B cell (primary cell): Measurements from ENCODE around the gene TMUB2.

ENCODE experiments used
- EZH2 ChIP-seq: IDR thresholded peaks from 2 replicates; pipeline ENCODE4 v1.6.1; 2012; ENCODE audit warnings: borderline replicate concordance, low read depth, mild to moderate bottlenecking, moderate library complexity, low read length; ENCODE audit not compliant: insufficient read depth, poor library complexity, severe bottlenecking
- TF ChIP-seq, protein P1 (sequence below): fragments of 200-600 bp; IDR thresholded peaks from one replicate; pipeline ENCODE4 v1.8.0; 2022; ENCODE audit warnings: antibody characterized with exemption, mild to moderate bottlenecking

- TF ChIP-seq, protein P1, sequence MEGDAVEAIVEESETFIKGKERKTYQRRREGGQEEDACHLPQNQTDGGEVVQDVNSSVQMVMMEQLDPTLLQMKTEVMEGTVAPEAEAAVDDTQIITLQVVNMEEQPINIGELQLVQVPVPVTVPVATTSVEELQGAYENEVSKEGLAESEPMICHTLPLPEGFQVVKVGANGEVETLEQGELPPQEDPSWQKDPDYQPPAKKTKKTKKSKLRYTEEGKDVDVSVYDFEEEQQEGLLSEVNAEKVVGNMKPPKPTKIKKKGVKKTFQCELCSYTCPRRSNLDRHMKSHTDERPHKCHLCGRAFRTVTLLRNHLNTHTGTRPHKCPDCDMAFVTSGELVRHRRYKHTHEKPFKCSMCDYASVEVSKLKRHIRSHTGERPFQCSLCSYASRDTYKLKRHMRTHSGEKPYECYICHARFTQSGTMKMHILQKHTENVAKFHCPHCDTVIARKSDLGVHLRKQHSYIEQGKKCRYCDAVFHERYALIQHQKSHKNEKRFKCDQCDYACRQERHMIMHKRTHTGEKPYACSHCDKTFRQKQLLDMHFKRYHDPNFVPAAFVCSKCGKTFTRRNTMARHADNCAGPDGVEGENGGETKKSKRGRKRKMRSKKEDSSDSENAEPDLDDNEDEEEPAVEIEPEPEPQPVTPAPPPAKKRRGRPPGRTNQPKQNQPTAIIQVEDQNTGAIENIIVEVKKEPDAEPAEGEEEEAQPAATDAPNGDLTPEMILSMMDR: no peak
- TF ChIP-seq EZH2: no peak
Observed at GRCh38 chr17:44199553-44200477, 13.0 kb downstream of the TMUB2 start, which contains the start of gene ATXN7L3.
